ENCODE measurements around the gene HYPK. TPM values are rescaled to one million over a fixed set of nuclear protein-coding genes. Genes with fewer than 3 reads are reported as not detected.

The HYPK gene, protein sequence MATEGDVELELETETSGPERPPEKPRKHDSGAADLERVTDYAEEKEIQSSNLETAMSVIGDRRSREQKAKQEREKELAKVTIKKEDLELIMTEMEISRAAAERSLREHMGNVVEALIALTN
- total RNA-seq = 10 to 100 TPM; 15.0 to 18.1 TPM

DNA sequence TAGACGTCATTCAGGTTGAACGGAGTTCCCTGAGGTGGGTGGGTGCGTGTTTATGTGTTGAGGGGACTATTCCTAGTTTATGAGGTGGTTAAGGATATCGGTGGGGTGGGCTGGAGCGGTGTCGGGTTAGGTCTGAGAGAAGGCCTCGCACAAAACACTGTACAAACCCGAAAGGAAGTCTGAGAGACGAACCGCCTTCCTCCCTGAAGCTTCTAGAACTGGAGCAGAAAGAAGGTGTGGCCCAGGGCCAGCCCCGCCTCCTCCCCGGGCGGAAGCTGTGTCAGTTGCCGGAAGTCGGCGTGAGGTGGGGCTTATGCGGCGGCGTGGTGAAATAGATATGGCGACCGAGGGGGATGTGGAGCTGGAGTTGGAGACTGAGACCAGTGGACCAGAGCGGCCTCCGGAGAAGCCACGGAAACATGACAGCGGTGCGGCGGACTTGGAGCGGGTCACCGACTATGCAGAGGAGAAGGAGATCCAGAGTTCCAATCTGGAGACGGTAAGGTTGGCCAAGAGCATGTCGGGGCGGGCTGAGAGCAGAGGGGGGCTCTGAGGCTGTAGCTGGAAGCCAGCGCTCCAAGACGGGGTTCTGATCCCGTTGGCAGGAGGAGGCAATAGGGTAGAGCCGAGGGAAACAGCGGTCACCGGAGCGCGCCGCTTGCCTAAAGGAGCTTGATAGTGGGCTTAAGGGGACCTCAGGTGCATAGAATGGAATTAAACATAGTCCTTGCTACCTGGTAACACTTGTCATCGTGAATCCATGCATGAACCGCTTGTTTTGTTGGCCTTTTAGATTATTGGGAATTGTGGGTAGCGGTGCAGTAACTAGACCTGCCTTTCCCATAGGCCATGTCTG lies at the start of gene HYPK:
TSS of gene HYPK (plus strand) at position 314 of the 856 bp plus-strand sequence. CDS start at position 338, 24 bp downstream.
- peak; percentile 94 for DNase-seq
- peaks cover 67% of the 10 kb centered on the region for H3K36me3 Mint-ChIP-seq (ENCODE audit: low read depth)
- ChIA-PET POLR2A (interaction anchor here (1.0 to 1.9 kb wide), 3 partner anchors 24 to 28 kb away, joined by 3 to 5 read pairs (median 3); partner anchors contain the start of genes ELL3 and MFAP1), CTCF (interaction anchor here (0.9 to 1.1 kb wide), 5 partner anchors 9 to 30 kb away, joined by 3 to 6 read pairs (median 4); no protein-coding TSS in a partner anchor)
- peak within 1 kb of the TSS; percentile 99 for H3K4me3 Mint-ChIP-seq
- H3K27me3 Mint-ChIP-seq = no peaks in the 10 kb centered on the region
- H3K4me1 Mint-ChIP-seq = peaks cover 52% of the 10 kb centered on the region
- H3K9me3 Mint-ChIP-seq = no peaks in the 10 kb centered on the region
- peak within 1 kb of the TSS; percentile 97 for H3K27ac Mint-ChIP-seq

DNA sequence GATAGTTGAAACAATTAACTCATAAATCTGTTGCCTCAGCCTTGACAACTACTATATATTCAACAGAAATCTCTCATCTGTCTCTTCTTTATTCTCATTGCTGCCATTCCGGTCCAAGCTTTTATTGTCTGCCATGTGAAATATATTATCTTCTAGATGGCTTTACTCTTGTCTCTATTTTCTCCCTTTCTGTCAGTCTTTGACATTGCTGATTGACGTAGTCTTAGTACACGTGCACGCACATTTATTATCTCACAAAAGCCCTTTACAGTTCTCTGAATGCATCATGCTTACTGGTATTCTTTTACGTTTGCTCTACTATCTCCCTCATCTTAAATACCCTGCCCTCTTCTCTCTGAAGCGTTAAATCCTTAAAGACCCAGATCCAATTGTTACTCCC lies 48.5 kb upstream of the HYPK start:
- H3K4me3 Mint-ChIP-seq = no peak overlapping the region
- no peak for DNase-seq
- ChIA-PET POLR2A (no interaction called here), CTCF (no interaction called here)
- H3K9me3 Mint-ChIP-seq = no peaks in the 10 kb centered on the region
- peaks cover 39% of the 10 kb centered on the region for H3K4me1 Mint-ChIP-seq
- H3K27ac Mint-ChIP-seq = no peak overlapping the region
- H3K27me3 Mint-ChIP-seq = no peaks in the 10 kb centered on the region
- H3K36me3 Mint-ChIP-seq (ENCODE audit: low read depth) = peaks cover 56% of the 10 kb centered on the region

DNA sequence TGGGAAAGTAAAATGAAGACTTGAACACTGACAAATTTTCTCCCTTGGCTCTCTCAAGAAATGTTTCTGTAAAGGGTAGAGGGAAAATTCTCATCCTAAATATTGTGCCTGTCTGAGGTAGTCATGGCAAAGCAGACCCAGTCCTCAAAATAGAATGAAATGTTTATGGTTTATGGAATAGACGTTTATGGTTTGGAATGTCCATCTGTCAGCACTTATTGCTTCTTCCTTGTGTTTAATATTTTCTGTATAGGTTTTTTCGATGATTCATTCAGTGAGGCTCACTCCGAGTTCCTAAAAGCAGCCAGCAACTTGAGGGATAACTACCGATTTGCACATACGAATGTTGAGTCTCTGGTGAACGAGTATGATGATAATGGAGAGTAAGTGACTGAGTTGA lies 37.6 kb upstream of the HYPK start:
- Mint-ChIP-seq H3K4me3 (no peak overlapping the region), H3K27me3 (no peaks in the 10 kb centered on the region), H3K4me1 (peaks cover 3% of the 10 kb centered on the region), H3K36me3 (ENCODE audit: low read depth) (peaks cover 53% of the 10 kb centered on the region), H3K27ac (no peak overlapping the region), H3K9me3 (no peaks in the 10 kb centered on the region)
- ChIA-PET POLR2A (no interaction called here), CTCF (no interaction called here)
- DNase-seq = no peak

DNA sequence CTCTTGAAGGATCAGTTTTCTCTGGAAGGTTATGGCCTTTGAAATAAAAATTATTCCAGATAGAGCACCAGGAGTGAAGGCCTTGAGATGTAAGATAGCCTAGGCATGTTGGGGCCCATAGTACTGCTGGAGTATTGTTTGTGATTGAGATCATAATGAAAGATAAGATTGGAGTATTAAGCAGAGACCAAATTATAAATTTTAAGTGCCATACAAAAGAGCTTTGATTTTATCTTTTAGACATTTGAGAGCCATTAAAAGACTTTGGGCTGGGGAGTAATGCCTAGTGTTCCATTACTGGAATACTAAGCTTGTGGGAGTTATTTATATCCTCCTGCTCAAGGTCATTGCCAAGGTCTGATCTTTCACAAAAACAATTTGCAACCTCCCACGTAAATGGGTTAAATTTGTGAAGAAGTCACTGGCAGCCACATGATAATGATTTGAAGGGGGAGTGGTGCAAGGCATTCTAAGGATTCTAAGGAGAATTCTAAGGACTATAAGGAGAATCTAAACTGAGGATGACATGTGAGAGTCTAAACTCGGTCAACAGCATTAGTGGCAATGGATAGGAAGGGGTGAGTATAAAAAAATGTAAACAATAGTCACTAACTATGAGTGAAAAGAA lies 36.5 kb upstream of the HYPK start:
- peaks cover 3% of the 10 kb centered on the region for H3K4me1 Mint-ChIP-seq
- CTCF ChIA-PET = interaction anchor here (1.5 kb wide), 1 partner anchor 11 kb away, joined by 5 read pairs; no protein-coding TSS in a partner anchor
- no peak overlapping the region for H3K27ac Mint-ChIP-seq
- no peak for DNase-seq
- no peak overlapping the region for H3K4me3 Mint-ChIP-seq
- POLR2A ChIA-PET = no interaction called here
- peaks cover 53% of the 10 kb centered on the region for H3K36me3 Mint-ChIP-seq (ENCODE audit: low read depth)
- no peaks in the 10 kb centered on the region for H3K9me3 Mint-ChIP-seq
- no peaks in the 10 kb centered on the region for H3K27me3 Mint-ChIP-seq

DNA sequence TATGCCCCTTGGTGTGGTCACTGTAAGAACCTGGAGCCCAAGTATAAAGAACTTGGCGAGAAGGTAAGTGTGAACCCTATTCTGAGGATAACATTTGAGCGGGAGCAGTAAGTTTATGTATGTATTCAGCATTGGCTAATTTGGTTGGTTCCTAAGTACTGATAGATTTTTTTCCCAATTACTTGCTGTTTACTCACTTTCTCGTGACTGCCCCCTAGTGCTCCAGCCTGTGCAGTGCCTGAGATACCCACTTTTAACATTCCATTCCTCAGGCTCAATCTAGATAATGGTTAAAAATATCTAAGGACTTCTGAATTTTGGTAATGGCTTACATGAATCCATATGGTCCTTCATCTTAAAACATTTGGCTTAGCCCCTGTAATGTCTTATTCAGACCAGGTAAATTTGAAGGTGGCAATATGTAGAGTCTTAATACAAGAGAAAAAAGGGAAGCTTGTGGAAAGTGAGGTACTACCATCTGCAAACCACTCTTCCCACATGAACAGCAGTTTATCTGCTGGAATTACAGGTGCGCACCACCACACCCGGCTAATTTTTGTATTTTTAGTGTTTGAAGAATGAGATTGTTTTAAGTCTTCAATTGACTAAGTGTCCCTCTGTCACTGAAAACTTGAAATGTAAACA lies 30.7 kb upstream of the HYPK start:
- no peak overlapping the region for H3K4me3 Mint-ChIP-seq
- ChIA-PET CTCF (interaction anchor here (1.0 to 1.2 kb wide), 3 partner anchors 27 to 35 kb away, joined by 3 to 4 read pairs (median 4); partner anchors contain the start of genes HYPK and SERINC4), POLR2A (no interaction called here)
- peak; percentile 71 for DNase-seq
- H3K36me3 Mint-ChIP-seq (ENCODE audit: low read depth) = peaks cover 62% of the 10 kb centered on the region
- no peaks in the 10 kb centered on the region for H3K27me3 Mint-ChIP-seq
- no peaks in the 10 kb centered on the region for H3K9me3 Mint-ChIP-seq
- no peak overlapping the region for H3K27ac Mint-ChIP-seq
- H3K4me1 Mint-ChIP-seq = peaks cover 2% of the 10 kb centered on the region

DNA sequence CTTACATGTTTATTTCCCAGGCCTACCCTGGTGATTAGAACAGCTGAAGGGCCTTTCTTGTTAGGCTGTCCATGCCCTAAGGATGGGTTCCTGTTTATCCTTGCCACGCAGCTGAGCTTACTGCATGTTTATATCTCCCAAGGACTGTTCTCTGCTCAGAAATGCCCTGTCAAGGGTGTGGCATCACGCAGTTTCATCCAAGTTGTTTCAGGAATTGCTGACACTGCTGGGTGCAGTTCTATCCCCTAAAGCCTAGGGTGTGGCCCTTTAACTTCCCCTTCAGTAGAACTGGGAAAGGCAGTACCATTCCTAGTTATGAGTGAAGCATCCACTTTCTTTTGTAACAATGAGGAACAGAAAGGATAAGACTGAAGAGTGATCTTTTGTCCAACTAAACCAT lies 28.6 kb upstream of the HYPK start:
- H3K27ac Mint-ChIP-seq = no peak overlapping the region
- no peak for DNase-seq
- CTCF ChIA-PET = interaction anchor here (0.6 to 1.5 kb wide), 4 partner anchors 11 to 39 kb away, joined by 3 to 5 read pairs (median 4); no protein-coding TSS in a partner anchor
- H3K36me3 Mint-ChIP-seq (ENCODE audit: low read depth) = peaks cover 47% of the 10 kb centered on the region
- no peaks in the 10 kb centered on the region for H3K27me3 Mint-ChIP-seq
- POLR2A ChIA-PET = no interaction called here
- no peak overlapping the region for H3K4me3 Mint-ChIP-seq
- peaks cover 18% of the 10 kb centered on the region for H3K4me1 Mint-ChIP-seq
- no peaks in the 10 kb centered on the region for H3K9me3 Mint-ChIP-seq

DNA sequence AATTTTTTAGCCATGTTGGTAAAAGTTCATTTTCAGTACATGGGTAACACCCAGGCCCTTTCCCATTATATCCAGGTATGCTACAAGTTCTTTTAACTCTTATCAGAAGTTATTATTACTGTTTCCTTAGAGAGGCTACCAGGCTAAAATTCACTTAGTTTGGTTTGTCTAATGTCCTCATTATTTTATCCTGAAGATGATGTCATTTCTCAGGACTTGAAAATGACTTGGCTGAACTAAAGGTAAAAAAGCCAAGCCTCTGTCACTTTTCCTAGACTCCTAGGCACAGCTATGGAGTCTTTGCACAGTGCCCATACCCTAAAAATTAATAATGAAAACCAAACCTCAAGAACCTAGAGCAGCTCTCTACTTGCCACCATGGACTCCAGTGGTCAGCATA lies 27.8 kb upstream of the HYPK start:
- CTCF ChIA-PET = no interaction called here
- H3K4me1 Mint-ChIP-seq = peaks cover 25% of the 10 kb centered on the region
- no peaks in the 10 kb centered on the region for H3K27me3 Mint-ChIP-seq
- H3K27ac Mint-ChIP-seq = no peak overlapping the region
- peaks cover 47% of the 10 kb centered on the region for H3K36me3 Mint-ChIP-seq (ENCODE audit: low read depth)
- no peak for DNase-seq
- POLR2A ChIA-PET = no interaction called here
- H3K9me3 Mint-ChIP-seq = no peaks in the 10 kb centered on the region
- H3K4me3 Mint-ChIP-seq = no peak overlapping the region

DNA sequence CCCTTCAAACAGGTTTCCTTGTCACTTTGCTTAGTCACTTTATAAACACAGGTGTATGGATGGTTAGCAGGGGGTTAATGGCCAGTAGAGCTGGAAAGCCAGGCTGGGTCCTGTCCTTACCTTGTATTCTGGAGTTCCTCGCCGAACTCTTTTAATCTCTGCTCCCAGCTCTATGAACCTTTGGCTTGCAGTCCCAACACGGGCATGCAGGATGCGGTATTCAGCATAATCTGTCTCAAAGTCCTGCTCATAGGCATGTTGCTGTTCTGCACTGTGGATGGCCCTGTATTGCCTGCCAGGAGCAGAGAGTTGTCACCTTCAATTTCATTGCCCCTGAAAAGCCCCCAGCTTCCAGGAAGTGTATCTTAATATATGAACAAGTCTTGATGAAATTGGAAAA lies 26.3 kb upstream of the HYPK start:
- ChIA-PET POLR2A (interaction anchor here (0.8 kb wide), 1 partner anchor 24 kb away, joined by 7 read pairs; no protein-coding TSS in a partner anchor), CTCF (no interaction called here)
- no peak for DNase-seq
- no peak overlapping the region for H3K27ac Mint-ChIP-seq
- peaks cover 32% of the 10 kb centered on the region for H3K4me1 Mint-ChIP-seq
- peaks cover 2% of the 10 kb centered on the region for H3K27me3 Mint-ChIP-seq
- no peak overlapping the region for H3K4me3 Mint-ChIP-seq
- no peaks in the 10 kb centered on the region for H3K9me3 Mint-ChIP-seq
- peaks cover 45% of the 10 kb centered on the region for H3K36me3 Mint-ChIP-seq (ENCODE audit: low read depth)

DNA sequence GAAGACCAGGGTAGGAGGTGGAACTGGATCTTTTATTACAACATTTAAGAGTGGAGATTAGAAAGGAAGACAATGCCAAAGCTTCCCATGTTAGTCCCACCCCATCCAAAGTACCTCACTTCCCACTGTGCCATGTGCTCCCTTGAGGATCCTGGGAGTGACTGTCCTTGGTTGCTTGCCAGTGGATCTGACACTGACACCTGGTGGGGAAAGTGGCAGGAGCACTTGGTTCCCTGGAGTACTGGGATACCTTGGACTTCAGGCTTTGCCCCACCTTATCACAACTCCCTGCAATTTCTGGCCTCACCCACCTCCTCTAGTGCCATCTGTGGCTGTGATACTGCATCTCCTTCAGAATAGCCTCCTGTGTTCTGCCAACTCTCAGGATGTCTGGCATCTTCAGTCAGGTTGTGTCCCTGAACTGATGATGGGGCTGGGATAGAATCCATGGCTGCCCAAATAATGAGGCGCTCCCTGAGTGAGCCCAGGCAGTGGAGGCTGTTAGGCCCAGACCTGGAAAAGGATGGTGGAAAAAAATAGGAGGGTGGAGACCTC lies 24.9 kb upstream of the HYPK start:
- H3K27me3 Mint-ChIP-seq = peaks cover 3% of the 10 kb centered on the region
- DNase-seq = no peak
- ChIA-PET POLR2A (no interaction called here), CTCF (interaction anchor here (2.5 kb wide), 1 partner anchor 13 kb away, joined by 8 read pairs; no protein-coding TSS in a partner anchor)
- peaks cover 32% of the 10 kb centered on the region for H3K36me3 Mint-ChIP-seq (ENCODE audit: low read depth)
- no peaks in the 10 kb centered on the region for H3K9me3 Mint-ChIP-seq
- H3K27ac Mint-ChIP-seq = peak overlapping the region; percentile 62
- H3K4me1 Mint-ChIP-seq = peaks cover 36% of the 10 kb centered on the region
- peak overlapping the region; percentile 92 for H3K4me3 Mint-ChIP-seq

DNA sequence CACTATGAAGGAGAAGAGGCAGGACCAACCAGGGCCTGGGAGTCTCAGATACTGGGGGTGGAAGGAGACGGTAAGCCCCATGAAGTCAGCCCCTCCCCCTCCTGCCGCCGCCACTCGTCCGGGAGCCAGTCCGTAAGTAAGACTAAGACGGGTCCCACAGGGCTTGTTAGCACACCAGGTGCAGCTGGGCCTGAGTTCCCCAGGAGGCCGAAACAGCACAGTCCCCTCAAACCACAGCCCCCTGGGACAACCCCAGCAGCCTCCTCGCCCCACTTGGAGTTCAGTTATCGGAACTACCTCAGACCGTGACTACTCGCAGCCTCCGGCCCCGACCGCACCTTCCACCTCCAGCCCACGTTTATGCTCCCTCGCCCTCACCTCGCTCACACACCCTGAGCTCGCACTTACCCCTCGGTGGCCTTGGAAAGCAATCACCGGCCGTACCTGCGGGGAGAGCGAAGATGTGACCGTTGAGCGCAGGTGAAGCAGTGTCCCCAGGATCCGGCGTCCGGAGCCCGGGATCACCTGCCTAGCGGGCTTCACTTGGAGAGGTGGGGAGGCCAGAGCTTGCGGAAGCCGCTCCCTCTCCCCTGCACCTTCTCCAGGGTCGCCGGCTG lies 24.2 kb upstream of the HYPK start:
- no peak for DNase-seq
- H3K4me3 Mint-ChIP-seq = peak overlapping the region; percentile 92
- H3K4me1 Mint-ChIP-seq = peaks cover 36% of the 10 kb centered on the region
- peak overlapping the region; percentile 62 for H3K27ac Mint-ChIP-seq
- H3K27me3 Mint-ChIP-seq = peaks cover 3% of the 10 kb centered on the region
- no peaks in the 10 kb centered on the region for H3K9me3 Mint-ChIP-seq
- ChIA-PET CTCF (interaction anchor here (0.6 to 2.5 kb wide), 6 partner anchors 10 to 30 kb away, joined by 3 to 8 read pairs (median 4); partner anchors contain the start of gene PDIA3), POLR2A (interaction anchor here (0.9 to 1.2 kb wide), 2 partner anchors 25 to 48 kb away, joined by 3 to 4 read pairs; partner anchors contain the start of genes HYPK and MFAP1)
- peaks cover 26% of the 10 kb centered on the region for H3K36me3 Mint-ChIP-seq (ENCODE audit: low read depth)

DNA sequence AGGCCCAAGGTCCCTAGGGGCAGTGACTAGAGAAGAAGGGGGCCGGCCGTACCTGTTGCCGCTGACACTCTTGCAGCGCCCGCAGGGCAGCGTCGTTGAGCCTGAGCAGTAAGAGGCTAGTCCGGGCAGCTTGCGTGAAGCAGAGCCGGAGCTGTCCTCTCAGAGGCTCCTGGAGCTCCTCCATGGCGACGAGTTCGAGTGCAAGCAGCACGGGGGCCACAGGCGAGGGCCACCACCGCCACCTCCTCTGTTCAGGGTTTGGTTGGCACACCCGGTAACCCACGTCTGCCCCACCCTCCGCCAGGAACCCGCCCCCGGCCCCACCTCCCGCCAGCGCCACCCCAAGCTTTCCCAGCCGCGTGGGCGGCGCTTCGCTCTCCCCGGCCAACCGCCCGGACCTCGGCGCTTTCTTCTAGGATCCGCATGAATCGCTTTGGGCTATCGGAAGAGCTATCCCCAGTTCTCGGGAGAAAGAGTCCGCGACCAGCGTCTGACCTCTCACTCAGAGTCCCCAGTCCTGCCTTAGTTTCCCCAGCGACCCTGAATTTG lies 23.6 kb upstream of the HYPK start, which contains the start of gene ELL3:
TSS of gene ELL3 (minus strand) at position 249 of the 549 bp plus-strand sequence. CDS start at position 184, 65 bp downstream.
- POLR2A ChIA-PET = interaction anchor here (0.9 to 1.2 kb wide), 2 partner anchors 24 to 48 kb away, joined by 3 to 4 read pairs; partner anchors contain the start of genes HYPK and MFAP1
- peaks cover 3% of the 10 kb centered on the region for H3K27me3 Mint-ChIP-seq
- peaks cover 36% of the 10 kb centered on the region for H3K4me1 Mint-ChIP-seq
- H3K27ac Mint-ChIP-seq = peak within 1 kb of the TSS; percentile 95
- H3K9me3 Mint-ChIP-seq = no peaks in the 10 kb centered on the region
- DNase-seq = peak; percentile 81
- peaks cover 20% of the 10 kb centered on the region for H3K36me3 Mint-ChIP-seq (ENCODE audit: low read depth)
- H3K4me3 Mint-ChIP-seq = peak within 1 kb of the TSS; percentile 92
- CTCF ChIA-PET = interaction anchor here (1.0 to 2.5 kb wide), 6 partner anchors 9 to 31 kb away, joined by 3 to 8 read pairs (median 4); partner anchors contain the start of gene PDIA3

Data from activated CD4-positive, alpha-beta T cell treated with anti-CD3 and anti-CD28 coated beads, Interleukin-2, amount 10 ng/mL, durations not matched to agents 7 days and 5 days (primary cell).